ENCODE data around the gene TAF4.

TAF4 gene

GRCh38 chr20:62061851-62062423 is 3.7 kb downstream of the TAF4 start:
- TF ChIP-seq, protein P1, sequence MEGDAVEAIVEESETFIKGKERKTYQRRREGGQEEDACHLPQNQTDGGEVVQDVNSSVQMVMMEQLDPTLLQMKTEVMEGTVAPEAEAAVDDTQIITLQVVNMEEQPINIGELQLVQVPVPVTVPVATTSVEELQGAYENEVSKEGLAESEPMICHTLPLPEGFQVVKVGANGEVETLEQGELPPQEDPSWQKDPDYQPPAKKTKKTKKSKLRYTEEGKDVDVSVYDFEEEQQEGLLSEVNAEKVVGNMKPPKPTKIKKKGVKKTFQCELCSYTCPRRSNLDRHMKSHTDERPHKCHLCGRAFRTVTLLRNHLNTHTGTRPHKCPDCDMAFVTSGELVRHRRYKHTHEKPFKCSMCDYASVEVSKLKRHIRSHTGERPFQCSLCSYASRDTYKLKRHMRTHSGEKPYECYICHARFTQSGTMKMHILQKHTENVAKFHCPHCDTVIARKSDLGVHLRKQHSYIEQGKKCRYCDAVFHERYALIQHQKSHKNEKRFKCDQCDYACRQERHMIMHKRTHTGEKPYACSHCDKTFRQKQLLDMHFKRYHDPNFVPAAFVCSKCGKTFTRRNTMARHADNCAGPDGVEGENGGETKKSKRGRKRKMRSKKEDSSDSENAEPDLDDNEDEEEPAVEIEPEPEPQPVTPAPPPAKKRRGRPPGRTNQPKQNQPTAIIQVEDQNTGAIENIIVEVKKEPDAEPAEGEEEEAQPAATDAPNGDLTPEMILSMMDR (IDR thresholded peaks at IDR 0.05; ENCODE audit: low read depth, low read length) = no peak
- no peak overlapping the region for H3K4me3 ChIP-seq (ENCODE audit: low read depth, low read length)
- DNase-seq (ENCODE audit: low read depth, low spot score) = no peak
- in situ Hi-C loops (cut with HindIII; ENCODE audit: low sequenced_read_pairs) = no loop called here

DNA sequence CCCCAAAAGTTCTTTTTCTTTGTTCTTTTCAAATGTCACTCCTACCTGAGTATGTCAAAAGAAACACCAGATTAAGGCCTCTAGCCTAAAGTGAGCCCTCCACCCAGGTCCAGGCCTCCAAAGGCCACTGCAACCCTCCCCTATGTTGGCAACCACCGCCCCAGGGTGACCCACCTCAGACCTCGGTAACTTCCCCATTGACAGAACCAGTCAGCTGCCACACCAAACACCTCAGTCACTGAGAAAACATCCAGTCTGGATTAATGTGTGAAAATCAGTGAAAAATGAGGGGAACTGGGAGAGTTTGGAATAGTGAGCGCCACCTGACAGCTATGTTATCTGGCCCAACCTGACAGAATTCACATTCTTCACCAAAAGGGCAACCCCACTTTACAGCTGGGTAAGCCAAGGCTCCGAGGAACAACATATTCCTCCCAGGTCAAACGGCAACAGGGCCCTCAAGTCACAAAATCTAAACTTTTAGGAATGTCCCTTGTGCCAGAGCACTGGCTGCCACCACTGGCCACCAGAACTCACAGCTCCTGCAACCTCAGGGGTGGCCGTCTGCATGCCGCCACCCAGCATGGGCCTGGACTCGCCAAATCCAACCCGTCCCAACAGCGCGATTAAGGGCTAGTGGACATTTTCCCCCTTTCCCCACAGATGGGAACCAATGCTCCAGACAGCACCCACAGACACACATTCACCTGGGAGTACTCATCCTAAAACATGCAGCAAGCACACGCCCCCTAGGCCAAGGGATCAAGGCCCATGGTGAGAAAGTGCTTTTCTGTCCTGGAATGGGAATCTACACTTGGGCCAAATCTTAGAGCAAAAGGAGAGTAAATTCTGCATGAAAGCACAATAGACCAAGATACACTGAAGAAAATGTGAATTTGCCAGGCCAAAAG is 4.8 kb downstream of the TAF4 start:
- no peak for DNase-seq (ENCODE audit: low read depth, low spot score)
- no peak overlapping the region for H3K4me3 ChIP-seq (ENCODE audit: low read depth, low read length)
- TF ChIP-seq, protein P1 (IDR thresholded peaks at IDR 0.05; ENCODE audit: low read depth, low read length) = no peak
- in situ Hi-C loops (cut with HindIII; ENCODE audit: low sequenced_read_pairs) = no loop called here

DNA sequence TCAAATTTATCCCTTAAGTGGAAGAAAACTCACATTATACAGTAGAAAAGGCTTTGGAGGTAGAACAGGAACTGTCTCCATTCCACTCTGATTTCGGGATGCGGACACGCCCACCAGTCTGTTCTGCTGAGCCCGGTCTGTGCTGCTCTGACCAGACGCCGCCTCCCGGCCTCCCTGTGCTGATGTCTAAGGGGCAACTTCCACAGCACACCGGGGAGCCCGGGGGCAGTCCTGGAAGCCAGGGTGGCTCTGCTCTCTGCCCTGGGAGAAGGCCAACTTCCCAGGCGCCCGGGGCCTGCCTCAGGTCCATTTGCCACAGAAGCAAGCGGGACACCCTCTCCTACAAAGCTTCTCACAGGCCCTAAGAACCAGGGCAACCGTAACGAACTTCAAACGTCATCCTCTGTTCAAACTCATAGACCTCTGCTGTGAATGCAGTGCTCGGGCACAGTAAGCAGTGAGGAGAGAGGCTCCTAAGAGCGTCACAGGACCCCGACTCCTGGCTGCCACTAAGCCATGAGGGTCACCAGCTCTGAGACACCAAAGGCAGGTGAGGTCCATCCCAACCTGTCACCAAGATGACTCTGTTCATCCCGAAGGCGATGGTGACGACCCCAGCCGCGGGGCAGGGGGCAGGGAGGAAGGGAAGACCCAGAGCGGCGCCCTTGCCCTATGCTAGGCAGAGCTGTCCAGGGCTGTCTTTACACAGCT is 5.6 kb downstream of the TAF4 start:
- no peak for DNase-seq (ENCODE audit: low read depth, low spot score)
- TF ChIP-seq, protein P1 (IDR thresholded peaks at IDR 0.05; ENCODE audit: low read depth, low read length) = no peak
- in situ Hi-C loops (cut with HindIII; ENCODE audit: low sequenced_read_pairs) = no loop called here
- H3K4me3 ChIP-seq (ENCODE audit: low read depth, low read length) = no peak overlapping the region

GRCh38 chr20:62059401-62059800 is 6.3 kb downstream of the TAF4 start:
- DNase-seq (ENCODE audit: low read depth, low spot score) = no peak
- TF ChIP-seq, protein P1 (IDR thresholded peaks at IDR 0.05; ENCODE audit: low read depth, low read length) = no peak
- in situ Hi-C loops (cut with HindIII; ENCODE audit: low sequenced_read_pairs) = no loop called here
- no peak overlapping the region for H3K4me3 ChIP-seq (ENCODE audit: low read depth, low read length)

DNA sequence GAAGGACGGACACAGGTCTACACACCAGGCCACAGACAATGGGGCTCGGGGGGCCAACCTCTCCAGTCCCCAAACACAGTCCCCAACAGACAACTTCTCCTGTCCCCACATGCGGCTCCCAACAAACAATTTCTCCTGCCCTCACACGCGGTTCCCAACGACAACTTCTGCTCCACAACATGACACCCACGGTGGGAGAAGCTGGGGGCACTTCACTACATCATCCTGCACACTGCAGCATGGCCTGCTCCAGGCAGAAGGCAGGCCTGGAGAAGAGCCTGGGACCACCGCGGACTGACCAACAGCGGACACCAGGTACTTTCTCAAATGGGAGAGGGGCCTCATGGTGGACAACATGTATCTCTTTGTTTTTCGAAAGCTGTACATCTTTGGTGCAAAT is 6.7 kb downstream of the TAF4 start:
- TF ChIP-seq, protein P1 (IDR thresholded peaks at IDR 0.05; ENCODE audit: low read depth, low read length) = no peak
- in situ Hi-C loops (cut with HindIII; ENCODE audit: low sequenced_read_pairs) = no loop called here
- H3K4me3 ChIP-seq (ENCODE audit: low read depth, low read length) = no peak overlapping the region
- no peak for DNase-seq (ENCODE audit: low read depth, low spot score)

DNA sequence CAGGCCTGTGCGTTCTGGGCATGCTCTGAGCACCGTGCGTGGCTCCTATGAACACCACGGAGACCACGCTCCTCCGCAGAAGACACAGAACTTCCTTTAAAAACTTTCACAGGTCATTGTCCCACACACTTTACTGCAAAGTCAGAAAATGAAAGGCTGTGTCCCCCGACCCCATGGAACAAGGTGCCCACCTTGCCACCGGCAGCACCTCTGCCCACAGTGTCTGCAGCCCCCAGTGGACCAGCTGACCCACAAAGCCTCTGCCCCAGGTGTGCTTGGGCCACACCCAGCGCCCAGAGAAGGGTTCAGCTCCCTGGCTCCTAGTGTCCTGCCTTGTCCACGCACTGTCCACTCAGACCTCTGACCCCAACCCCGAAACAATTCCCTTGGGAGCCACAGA is 8.7 kb downstream of the TAF4 start:
- TF ChIP-seq, protein P1 (IDR thresholded peaks at IDR 0.05; ENCODE audit: low read depth, low read length) = no peak
- no peak overlapping the region for H3K4me3 ChIP-seq (ENCODE audit: low read depth, low read length)
- in situ Hi-C loops (cut with HindIII; ENCODE audit: low sequenced_read_pairs) = no loop called here
- DNase-seq (ENCODE audit: low read depth, low spot score) = no peak

All from astrocyte of the spinal cord (primary cell).